Measurements from ENCODE around the gene SERPINI2. TPM values are rescaled to one million over a fixed set of nuclear protein-coding genes. Genes with fewer than 3 reads are reported as not detected.

Gene SERPINI2
- total and polyA plus RNA-seq, 5 donors = 1.3 to 3.3 (median 1.9) TPM

DNA sequence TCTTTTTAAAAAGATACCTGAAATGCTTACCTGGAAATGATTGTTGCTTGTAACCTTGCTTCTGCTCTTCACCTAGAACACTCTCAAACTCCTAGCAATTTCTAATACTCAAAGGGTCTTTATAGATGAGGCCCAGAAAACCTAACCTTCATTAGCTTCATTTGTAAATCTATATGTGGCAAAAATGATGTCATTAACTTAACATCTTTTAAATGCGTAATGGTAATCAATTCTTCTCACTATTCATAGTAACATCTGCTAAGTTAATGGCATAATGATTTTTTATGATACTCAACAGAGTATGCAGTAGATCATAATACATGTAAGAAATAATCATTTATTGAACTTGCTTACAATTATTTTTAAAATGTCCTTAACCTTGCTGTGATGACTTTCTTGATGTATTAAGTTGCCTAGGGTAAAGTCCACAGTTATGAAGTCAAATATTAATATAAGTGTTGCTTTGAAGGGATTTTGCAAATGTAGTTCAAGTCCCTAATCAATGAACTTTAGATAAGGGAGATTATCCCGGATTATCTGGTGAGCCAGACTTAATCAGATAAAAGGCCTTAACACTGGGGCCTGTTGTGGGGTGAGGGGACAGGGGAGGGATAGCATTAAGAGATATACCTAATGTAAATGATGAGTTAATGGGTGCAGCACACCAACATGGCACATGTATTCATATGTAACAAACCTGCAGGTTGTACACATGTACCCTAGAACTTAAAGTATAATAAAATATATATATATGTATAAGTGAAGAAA is 10.1 kb upstream of the SERPINI2 start:
- WGBS = 77% methylated on average over 2 of the region's 2 CpGs
- no peak overlapping the region for H3K27ac ChIP-seq (ENCODE audit: low read length)

GRCh38 chr3:167481164-167481563 is 7.3 kb upstream of the SERPINI2 start:
- H3K4me1 ChIP-seq (ENCODE audit: control insufficient read depth, insufficient read depth, low read length) = no peaks in the 10 kb centered on the region
- no peak overlapping the region for H3K4me3 ChIP-seq (ENCODE audit: low read length)
- ATAC-seq (no peak), DNase-seq (no peak)
- intact Hi-C loops (cut with DNase I) = no loop called here
- H3K9me3 ChIP-seq (ENCODE audit: control insufficient read depth, low read length) = no peaks in the 10 kb centered on the region
- H3K27me3 ChIP-seq (ENCODE audit: control insufficient read depth, insufficient read depth) = no peaks in the 10 kb centered on the region
- H3K27ac ChIP-seq (ENCODE audit: low read length) = no peak overlapping the region

More for the DNA sequence above, 10.1 kb upstream of the SERPINI2 start:
- no peaks in the 10 kb centered on the region for H3K27me3 ChIP-seq (ENCODE audit: control insufficient read depth, insufficient read depth)
- intact Hi-C loops (cut with DNase I) = no loop called here
- H3K4me1 ChIP-seq (ENCODE audit: control insufficient read depth, insufficient read depth, low read length) = no peaks in the 10 kb centered on the region
- DNase-seq (no peak), ATAC-seq (no peak)
- H3K9me3 ChIP-seq (ENCODE audit: control insufficient read depth, low read length) = no peaks in the 10 kb centered on the region
- no peak overlapping the region for H3K4me3 ChIP-seq (ENCODE audit: low read length)

DNA sequence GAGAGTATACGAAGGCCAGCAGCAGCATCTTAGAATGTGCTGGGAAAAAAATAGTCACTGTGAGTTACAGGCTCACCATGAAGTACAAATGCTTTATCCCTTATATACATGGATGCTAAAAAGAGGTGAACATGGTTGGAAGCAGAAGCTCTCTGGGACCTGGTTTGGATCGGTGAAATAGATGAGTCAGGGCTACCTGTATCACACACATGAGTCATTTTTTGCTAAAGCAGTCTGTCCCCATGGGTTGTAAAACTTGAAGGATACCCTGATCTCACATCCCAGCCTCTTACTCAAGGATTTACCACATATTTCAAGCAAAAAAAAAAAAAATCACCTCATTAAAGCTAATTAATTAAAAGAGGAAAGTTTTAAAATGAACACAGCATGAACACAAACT is 6.9 kb upstream of the SERPINI2 start:
- no peak for DNase-seq
- Histone ChIP-seq H3K9me3 (ENCODE audit: control insufficient read depth, low read length) (no peaks in the 10 kb centered on the region), H3K27me3 (ENCODE audit: control insufficient read depth, insufficient read depth) (no peaks in the 10 kb centered on the region), H3K4me3 (ENCODE audit: low read length) (no peak overlapping the region), H3K27ac (ENCODE audit: low read length) (no peak overlapping the region), H3K4me1 (ENCODE audit: control insufficient read depth, insufficient read depth, low read length) (no peaks in the 10 kb centered on the region)
- 88% methylated on average over 2 of the region's 2 CpGs for WGBS
- intact Hi-C loops (cut with DNase I) = no loop called here
- ATAC-seq = no peak

GRCh38 chr3:167469381-167469780 is 4.5 kb downstream of the SERPINI2 start:
- H3K9me3 ChIP-seq (ENCODE audit: control insufficient read depth, low read length) = no peaks in the 10 kb centered on the region
- intact Hi-C loops (cut with DNase I) = no loop called here
- H3K27me3 ChIP-seq (ENCODE audit: control insufficient read depth, insufficient read depth) = no peaks in the 10 kb centered on the region
- no peak overlapping the region for H3K27ac ChIP-seq (ENCODE audit: low read length)
- 55% methylated on average over 3 of the region's 3 CpGs for WGBS
- peaks cover 3% of the 10 kb centered on the region for H3K4me1 ChIP-seq (ENCODE audit: control insufficient read depth, insufficient read depth, low read length)
- DNase-seq (no peak), ATAC-seq (no peak)
- H3K4me3 ChIP-seq (ENCODE audit: low read length) = no peak overlapping the region

- intact Hi-C loops (cut with DNase I) = no loop called here
- Histone ChIP-seq H3K27me3 (ENCODE audit: control insufficient read depth, insufficient read depth) (no peaks in the 10 kb centered on the region), H3K4me3 (ENCODE audit: low read length) (no peak overlapping the region), H3K27ac (ENCODE audit: low read length) (no peak overlapping the region), H3K4me1 (ENCODE audit: control insufficient read depth, insufficient read depth, low read length) (peaks cover 3% of the 10 kb centered on the region), H3K9me3 (ENCODE audit: control insufficient read depth, low read length) (no peaks in the 10 kb centered on the region)
- ATAC-seq (no peak), DNase-seq (no peak)
- 78% methylated on average over 5 of the region's 5 CpGs for WGBS
These were observed 5.8 kb downstream of the SERPINI2 start for GRCh38 chr3:167467848-167468611.

- intact Hi-C loops (cut with DNase I) = no loop called here
- ATAC-seq (no peak), DNase-seq (no peak)
- Histone ChIP-seq H3K9me3 (ENCODE audit: control insufficient read depth, low read length) (no peaks in the 10 kb centered on the region), H3K27ac (ENCODE audit: low read length) (no peak overlapping the region), H3K27me3 (ENCODE audit: control insufficient read depth, insufficient read depth) (no peaks in the 10 kb centered on the region), H3K4me1 (ENCODE audit: control insufficient read depth, insufficient read depth, low read length) (peaks cover 3% of the 10 kb centered on the region), H3K4me3 (ENCODE audit: low read length) (no peak overlapping the region)
These were observed 6.9 kb downstream of the SERPINI2 start for GRCh38 chr3:167466966-167467365.

DNA sequence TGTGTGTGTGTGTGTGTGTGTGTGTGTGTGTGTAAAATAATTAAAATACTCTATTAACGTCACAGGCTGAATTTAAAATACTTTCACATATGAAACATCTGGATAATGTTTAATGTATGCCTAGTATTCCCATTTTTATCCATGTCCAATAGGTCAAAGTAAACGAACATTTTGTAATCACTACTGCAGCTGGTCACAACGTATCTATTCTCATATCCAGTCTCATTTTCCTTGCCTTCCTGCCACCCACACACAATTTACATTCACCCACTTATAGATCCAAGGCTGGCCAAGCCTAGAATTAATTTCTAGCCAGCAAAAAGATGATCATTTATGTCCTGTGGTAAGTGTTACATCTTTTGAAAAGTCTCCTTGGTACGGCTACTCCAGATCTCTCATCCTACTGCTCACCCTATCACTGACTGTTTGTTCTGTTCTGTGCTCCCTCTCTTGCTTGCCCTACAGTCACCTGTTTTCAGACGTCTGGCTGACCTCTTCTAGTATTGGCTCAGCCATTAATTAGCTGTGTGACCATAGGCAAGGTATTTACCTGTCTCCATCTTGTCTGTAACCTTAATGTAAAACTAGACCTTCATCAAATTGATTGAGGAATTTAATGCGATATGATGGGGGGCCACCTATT is 17.6 kb downstream of the SERPINI2 start:
- Histone ChIP-seq H3K4me1 (ENCODE audit: control insufficient read depth, insufficient read depth, low read length) (no peaks in the 10 kb centered on the region), H3K9me3 (ENCODE audit: control insufficient read depth, low read length) (no peaks in the 10 kb centered on the region), H3K4me3 (ENCODE audit: low read length) (no peak overlapping the region), H3K27ac (ENCODE audit: low read length) (no peak overlapping the region), H3K27me3 (ENCODE audit: control insufficient read depth, insufficient read depth) (no peaks in the 10 kb centered on the region)
- 79% methylated on average over 6 of the region's 6 CpGs for WGBS
- ATAC-seq (no peak), DNase-seq (no peak)
- intact Hi-C loops (cut with DNase I) = no loop called here

DNA sequence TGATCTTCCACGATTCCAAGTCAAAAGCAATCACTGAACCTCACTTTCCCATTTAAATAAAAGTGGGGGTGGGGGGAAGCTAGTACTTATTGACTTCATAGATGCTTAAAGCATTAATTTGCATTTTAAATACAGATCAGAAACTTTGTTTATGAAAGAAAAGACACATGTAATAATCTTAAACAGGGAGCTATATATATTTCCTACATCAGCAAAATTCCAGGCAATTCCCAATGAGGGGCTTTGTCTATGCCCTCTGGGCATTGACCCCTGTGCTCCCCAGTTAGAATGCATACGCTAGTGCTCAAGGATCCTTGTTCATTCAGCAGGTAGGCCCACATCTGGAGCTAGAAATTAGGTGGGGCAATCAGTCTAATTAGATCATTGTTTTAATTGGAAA is 20.0 kb downstream of the SERPINI2 start:
- 88% methylated on average over 2 of the region's 2 CpGs for WGBS
- Histone ChIP-seq H3K9me3 (ENCODE audit: control insufficient read depth, low read length) (no peaks in the 10 kb centered on the region), H3K27me3 (ENCODE audit: control insufficient read depth, insufficient read depth) (no peaks in the 10 kb centered on the region), H3K4me1 (ENCODE audit: control insufficient read depth, insufficient read depth, low read length) (no peaks in the 10 kb centered on the region), H3K4me3 (ENCODE audit: low read length) (no peak overlapping the region), H3K27ac (ENCODE audit: low read length) (no peak overlapping the region)
- ATAC-seq (no peak), DNase-seq (no peak)
- intact Hi-C loops (cut with DNase I) = no loop called here

DNA sequence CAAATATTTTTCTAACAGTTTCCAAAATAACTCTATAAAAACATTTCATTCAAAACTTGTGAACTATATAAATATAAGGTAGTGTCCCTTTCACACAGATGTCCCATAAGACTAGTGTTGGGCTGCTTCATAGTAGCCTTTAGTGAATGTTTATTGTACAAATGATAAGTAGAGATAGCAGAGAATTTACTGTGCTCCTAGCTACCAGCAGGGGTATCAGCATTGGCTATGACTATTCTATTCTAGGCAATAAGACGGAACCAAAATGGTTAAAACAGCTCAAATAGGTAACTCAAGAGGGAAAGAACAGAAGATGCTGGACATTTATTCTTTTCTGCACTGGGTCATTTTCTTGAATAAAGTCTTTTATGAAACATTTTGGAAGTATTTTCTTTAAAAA is 22.6 kb downstream of the SERPINI2 start:
- Histone ChIP-seq H3K27ac (ENCODE audit: low read length) (no peak overlapping the region), H3K4me3 (ENCODE audit: low read length) (no peak overlapping the region), H3K9me3 (ENCODE audit: control insufficient read depth, low read length) (no peaks in the 10 kb centered on the region), H3K4me1 (ENCODE audit: control insufficient read depth, insufficient read depth, low read length) (no peaks in the 10 kb centered on the region), H3K27me3 (ENCODE audit: control insufficient read depth, insufficient read depth) (no peaks in the 10 kb centered on the region)
- intact Hi-C loops (cut with DNase I) = no loop called here
- WGBS = 31% methylated on average over 1 of the region's 1 CpG
- no peak for ATAC-seq
- DNase-seq = no peak

DNA sequence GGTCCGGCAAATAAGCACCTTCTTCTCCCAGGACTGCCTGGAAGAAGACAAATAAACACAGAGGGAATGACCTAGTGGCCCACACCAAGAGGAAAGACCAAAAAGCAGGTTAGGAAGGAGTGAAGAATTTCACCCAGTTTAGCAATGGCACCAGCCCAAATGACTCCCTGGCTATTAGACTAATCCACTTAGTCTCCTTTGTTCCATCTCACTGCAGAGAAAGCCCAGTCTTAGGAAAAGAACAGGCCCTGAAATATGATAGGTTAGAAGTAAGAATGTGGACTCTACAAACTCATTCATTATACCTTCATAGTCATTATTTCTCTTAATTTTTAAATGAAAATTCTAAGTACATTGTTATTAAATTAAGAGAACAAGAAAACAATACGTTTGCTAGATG is 23.2 kb downstream of the SERPINI2 start:
- Histone ChIP-seq H3K9me3 (ENCODE audit: control insufficient read depth, low read length) (no peaks in the 10 kb centered on the region), H3K4me3 (ENCODE audit: low read length) (no peak overlapping the region), H3K4me1 (ENCODE audit: control insufficient read depth, insufficient read depth, low read length) (no peaks in the 10 kb centered on the region), H3K27ac (ENCODE audit: low read length) (no peak overlapping the region), H3K27me3 (ENCODE audit: control insufficient read depth, insufficient read depth) (no peaks in the 10 kb centered on the region)
- 86% methylated on average over 2 of the region's 2 CpGs for WGBS
- no peak for ATAC-seq
- no peak for DNase-seq
- intact Hi-C loops (cut with DNase I) = no loop called here

DNA sequence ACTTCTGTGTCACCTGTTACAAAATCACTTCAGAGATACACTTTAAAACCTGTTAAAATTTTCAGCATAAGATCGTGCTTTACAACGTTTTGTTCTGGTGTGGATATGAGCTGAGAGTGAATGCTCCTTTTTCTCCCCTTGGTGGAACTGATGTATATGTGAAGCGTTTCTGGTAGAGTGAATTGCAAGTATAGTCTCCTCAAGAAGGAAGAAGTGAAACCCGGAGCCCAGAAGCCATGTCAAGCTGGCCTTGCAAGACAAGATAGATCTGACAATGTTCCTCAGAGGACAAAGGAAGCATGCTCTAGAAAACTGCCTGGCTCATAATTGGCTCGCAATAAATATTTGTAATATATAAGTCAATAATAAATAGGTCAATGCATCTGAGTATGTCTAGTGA is 23.6 kb downstream of the SERPINI2 start:
- 88% methylated on average over 5 of the region's 5 CpGs for WGBS
- no peak overlapping the region for H3K4me3 ChIP-seq (ENCODE audit: low read length)

More for the DNA sequence above, 23.6 kb downstream of the SERPINI2 start:
- Histone ChIP-seq H3K27me3 (ENCODE audit: control insufficient read depth, insufficient read depth) (no peaks in the 10 kb centered on the region), H3K4me1 (ENCODE audit: control insufficient read depth, insufficient read depth, low read length) (no peaks in the 10 kb centered on the region), H3K9me3 (ENCODE audit: control insufficient read depth, low read length) (no peaks in the 10 kb centered on the region), H3K27ac (ENCODE audit: low read length) (no peak overlapping the region)
- DNase-seq (no peak), ATAC-seq (no peak)
- intact Hi-C loops (cut with DNase I) = no loop called here
